GM12874 (cell line): ENCODE results near the gene DGKK.

Source experiments
- CTCF ChIP-seq: IDR thresholded peaks from 2 replicates; pipeline ENCODE4 v1.5.1; 2011; ENCODE audit warnings: low read depth, mild to moderate bottlenecking, control low read depth, low read length, moderate library complexity; ENCODE audit not compliant: insufficient read depth

Gene DGKK

DNA sequence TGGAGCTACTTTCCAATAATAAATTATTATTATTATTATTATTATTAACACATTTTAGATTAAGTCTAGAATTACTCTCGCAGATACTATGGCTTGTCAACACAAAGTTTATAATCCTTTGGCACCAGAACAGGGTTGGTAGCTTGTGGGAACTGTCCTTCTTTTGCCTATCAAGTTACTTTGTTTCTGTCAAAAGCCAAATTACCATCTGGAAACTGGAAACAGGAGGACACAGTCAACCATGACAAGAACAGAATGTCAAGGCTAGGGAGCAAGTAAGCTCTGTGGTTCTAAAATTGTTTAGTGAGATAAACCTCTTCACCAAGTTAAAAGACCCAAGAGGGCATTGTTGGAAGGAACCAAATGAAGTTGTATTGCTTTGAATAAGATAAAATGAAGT, 42.5 kb downstream of the DGKK start:
- no peak for TF ChIP-seq CTCF

DNA sequence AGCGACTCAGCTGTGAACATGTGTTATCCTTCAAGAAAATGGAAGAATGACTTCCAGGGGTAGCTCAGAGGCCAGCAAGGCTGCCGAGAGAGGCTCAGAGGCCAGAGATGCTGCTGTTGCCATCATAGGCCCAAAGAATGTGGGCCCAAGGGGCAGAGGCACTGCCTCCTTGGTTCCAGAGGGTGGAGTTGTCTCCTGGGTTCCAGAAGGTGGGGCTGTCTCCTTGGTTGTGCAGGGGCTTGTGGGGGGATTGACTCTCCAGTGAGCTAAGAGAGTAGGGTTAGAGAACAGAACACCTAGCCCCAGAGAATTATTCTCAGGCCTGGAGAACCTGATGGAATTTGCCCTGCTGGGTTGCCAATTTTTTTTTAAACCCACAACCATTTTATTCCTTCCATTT, 62.6 kb downstream of the DGKK start:
- TF ChIP-seq CTCF: no peak

- TF ChIP-seq CTCF: no peak
Observed at GRCh38 chrX:50403903-50404302, 66.7 kb downstream of the DGKK start.

DNA sequence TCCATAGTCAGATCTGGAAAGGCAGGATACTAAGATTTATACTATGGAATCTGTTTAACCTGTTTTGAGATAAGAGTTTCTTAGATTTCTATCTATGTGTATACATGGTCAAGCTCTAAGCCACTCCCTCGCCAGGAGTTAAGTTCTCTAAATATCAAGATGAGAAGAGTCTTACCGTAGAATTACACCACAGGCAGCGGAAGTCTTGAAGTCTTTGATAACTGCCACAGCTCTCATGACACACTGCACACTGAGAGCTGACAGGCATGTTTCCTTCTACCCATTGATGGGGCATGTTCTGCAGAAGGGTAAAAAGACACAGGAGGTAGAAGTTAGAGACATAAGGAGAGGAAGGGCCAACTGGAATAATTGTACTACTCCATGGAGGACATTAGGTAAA, 67.7 kb downstream of the DGKK start:
- TF ChIP-seq CTCF: no peak

GRCh38 chrX:50393902-50394301, 76.7 kb downstream of the DGKK start:
- no peak for TF ChIP-seq CTCF

DNA sequence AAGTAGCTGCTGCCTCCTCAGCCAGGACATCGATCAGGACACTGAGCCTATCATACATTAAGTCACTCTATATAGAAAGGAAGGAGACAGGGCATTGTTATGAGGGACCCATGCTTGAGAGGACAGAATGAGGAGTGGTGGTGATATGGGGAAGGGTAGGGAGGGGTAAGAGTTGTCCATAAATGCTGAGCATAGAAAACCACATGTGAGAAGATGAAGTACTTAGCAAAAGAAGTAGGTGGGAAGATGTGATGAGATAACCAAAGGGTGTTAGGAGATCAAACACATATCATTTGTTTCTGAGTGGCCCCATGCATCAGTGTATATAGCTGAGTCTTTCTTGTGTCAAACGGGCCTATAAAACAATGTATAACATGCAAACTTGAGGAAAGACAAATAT, 84.1 kb downstream of the DGKK start:
- TF ChIP-seq CTCF: no peak

GRCh38 chrX:50381729-50382415, 88.8 kb downstream of the DGKK start:
- no peak for TF ChIP-seq CTCF
